ENCODE results near the gene SMIM14. TPM values are rescaled to one million over a fixed set of nuclear protein-coding genes. Genes with fewer than 3 reads are reported as not detected.

Gene SMIM14
- total RNA-seq, 1 donor from 2014 or later: 20.9 TPM

DNA sequence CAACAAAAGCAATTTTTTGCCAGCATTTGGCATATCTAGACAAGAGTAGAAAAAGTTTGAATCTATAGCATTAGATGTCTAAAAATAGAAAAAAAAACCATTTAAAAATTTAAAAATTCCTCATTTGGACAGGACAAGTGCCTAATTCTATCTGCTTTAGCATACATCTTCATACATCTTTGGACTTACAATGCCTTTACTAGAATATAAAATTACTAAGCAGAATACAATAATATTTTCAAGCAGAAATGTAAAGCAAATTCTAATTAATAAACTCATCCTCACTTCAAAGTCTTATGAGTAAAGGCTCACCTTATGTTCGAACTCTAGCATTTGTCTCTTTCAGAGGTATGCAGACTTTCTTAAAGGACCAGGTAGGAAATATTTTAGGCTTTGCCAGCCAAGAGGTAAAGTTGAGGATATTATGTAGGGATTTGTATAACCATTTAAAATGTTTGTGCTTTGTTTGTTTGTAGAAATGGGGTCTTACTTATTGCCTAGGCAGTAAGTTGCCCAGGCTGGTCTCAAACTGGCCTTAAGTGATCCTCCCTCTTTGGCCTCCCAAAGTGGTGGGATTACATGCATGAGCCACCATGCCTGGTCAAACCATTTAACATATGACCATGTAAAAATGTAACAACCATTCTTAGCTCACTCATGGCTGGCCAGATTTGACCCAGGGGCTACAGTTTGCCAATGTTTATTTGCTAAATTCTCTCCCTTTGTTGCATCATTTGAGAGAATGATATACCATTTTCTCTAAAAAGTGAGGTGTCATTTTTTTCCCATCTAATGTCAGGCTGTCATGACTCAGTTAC is 140.5 kb downstream of the SMIM14 start:
- DNase-seq: no peak

Other genes starting within 250 kb of the SMIM14 start
- under 0.01 TPM in 1 of 2 replicates, not detected in the other for gene KLB, start 231.9 kb downstream of the SMIM14 start, total RNA-seq
- 906 and 3,299 TPM in 2 replicates for gene RPL9, start 179.9 kb downstream of the SMIM14 start, total RNA-seq
- 6.2 and 8.5 TPM in 2 replicates for gene LIAS, start 179.8 kb downstream of the SMIM14 start, total RNA-seq
- gene UGDH, start 111.4 kb downstream of the SMIM14 start, total RNA-seq: 65.5 and 67.8 TPM in 2 replicates
- gene UBE2K, start 59.3 kb upstream of the SMIM14 start, total RNA-seq: 16.0 and 31.6 TPM in 2 replicates

Measured in dermis blood vessel endothelial cell (primary cell).